D721Med (cell line): ENCODE measurements around the gene TSNAX.

Source experiments
- DNase-seq: peaks from one replicate; pipeline ENCODE4 v3.0.0; 2011; ENCODE audit warnings: low spot score; ENCODE audit not compliant: insufficient read length
- FAIRE-seq: peaks from 2 replicates; lab custom pipeline; 2011; peaks lifted over from hg19 to GRCh38; lab: Jason Lieb, UNC
- CTCF ChIP-seq: IDR thresholded peaks from 2 replicates; pipeline ENCODE4 v1.5.1; 2012; ENCODE audit warnings: mild to moderate bottlenecking, control low read depth; ENCODE audit not compliant: insufficient read depth; ENCODE audit errors: missing control alignments

The TSNAX gene

GRCh38 chr1:231605149-231606100, 77.0 kb downstream of the TSNAX start:
- no peak for FAIRE-seq
- TF ChIP-seq CTCF: no peak
- no peak for DNase-seq

GRCh38 chr1:231606712-231607111, 78.2 kb downstream of the TSNAX start:
- no peak for FAIRE-seq
- DNase-seq: no peak
- no peak for TF ChIP-seq CTCF

- FAIRE-seq (peak; percentile 56), DNase-seq (no peak)
- TF ChIP-seq CTCF: no peak
These were observed 81.9 kb downstream of the TSNAX start for GRCh38 chr1:231610388-231610787.

- FAIRE-seq (no peak), DNase-seq (no peak)
- TF ChIP-seq CTCF: no peak
These were observed 82.6 kb downstream of the TSNAX start for GRCh38 chr1:231611111-231611510.

- TF ChIP-seq CTCF: no peak
- DNase-seq (peak; percentile 80), FAIRE-seq (peak; percentile 99)
These were observed 83.4 kb downstream of the TSNAX start for GRCh38 chr1:231611851-231612250.

GRCh38 chr1:231612393-231613089, 84.1 kb downstream of the TSNAX start:
- TF ChIP-seq CTCF: no peak
- DNase-seq (no peak), FAIRE-seq (peak; percentile 21)
